Memory B cell (primary cell): ENCODE measurements around the gene C2orf92.

Experiments used
- ATAC-seq: fragments of 150-1000 bp; cut with Tn5 transposase; 2 replicates; pipeline ENCODE4 v1.10.0; 2021; ENCODE audit warnings: low read depth, mild to moderate bottlenecking, moderate library complexity
- DNase-seq, 2 donors: peaks; one replicate each; pipeline ENCODE4 v3.0.0; 2022; ENCODE audit warnings: low spot score in 2 of 2
- H3K27ac Mint-ChIP-seq: one replicate; pipeline ENCODE4 v1.8.0; 2022; ENCODE audit warnings: mild to moderate bottlenecking, moderate library complexity, mixed read lengths
- H3K27me3 Mint-ChIP-seq: one replicate; pipeline ENCODE4 v1.8.0; 2022; ENCODE audit warnings: mixed read lengths
- H3K36me3 Mint-ChIP-seq: one replicate; pipeline ENCODE4 v1.8.0; 2022; ENCODE audit warnings: mild to moderate bottlenecking, mixed read lengths
- H3K4me1 Mint-ChIP-seq: one replicate; pipeline ENCODE4 v1.8.0; 2022; ENCODE audit warnings: mixed read lengths
- H3K4me3 Mint-ChIP-seq: one replicate; pipeline ENCODE4 v1.8.0; 2022; ENCODE audit warnings: mild to moderate bottlenecking, moderate library complexity, mixed read lengths
- H3K9me3 Mint-ChIP-seq: one replicate; pipeline ENCODE4 v1.8.0; 2022; ENCODE audit warnings: mixed read lengths

C2orf92 gene

DNA sequence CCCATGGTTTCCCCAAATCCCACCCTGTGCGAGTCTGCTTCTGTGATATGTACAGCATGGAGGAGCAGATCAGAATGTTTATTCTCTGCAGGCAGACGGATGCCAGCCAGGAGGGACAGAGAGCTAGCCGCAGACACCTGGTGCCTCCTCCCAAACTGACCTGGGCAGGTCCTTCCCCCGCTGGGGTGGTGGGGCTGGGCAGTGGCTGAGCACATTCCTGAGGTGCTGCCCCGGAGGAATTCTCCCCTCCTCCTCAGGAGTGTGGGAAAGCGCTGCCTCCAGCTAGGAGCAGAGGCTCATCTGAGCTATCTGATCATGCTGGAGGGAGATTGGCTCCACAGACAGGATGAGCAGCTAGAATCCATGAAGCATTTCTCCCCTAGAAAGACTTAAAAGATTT, 21.7 kb downstream of the C2orf92 start:
- no peaks in the 10 kb centered on the region for H3K9me3 Mint-ChIP-seq
- H3K36me3 Mint-ChIP-seq: no peaks in the 10 kb centered on the region
- ATAC-seq: no peak
- no peak for DNase-seq
- H3K4me1 Mint-ChIP-seq: no peaks in the 10 kb centered on the region
- no peak overlapping the region for H3K27ac Mint-ChIP-seq
- H3K4me3 Mint-ChIP-seq: no peak overlapping the region
- H3K27me3 Mint-ChIP-seq: peaks cover 3% of the 10 kb centered on the region

DNA sequence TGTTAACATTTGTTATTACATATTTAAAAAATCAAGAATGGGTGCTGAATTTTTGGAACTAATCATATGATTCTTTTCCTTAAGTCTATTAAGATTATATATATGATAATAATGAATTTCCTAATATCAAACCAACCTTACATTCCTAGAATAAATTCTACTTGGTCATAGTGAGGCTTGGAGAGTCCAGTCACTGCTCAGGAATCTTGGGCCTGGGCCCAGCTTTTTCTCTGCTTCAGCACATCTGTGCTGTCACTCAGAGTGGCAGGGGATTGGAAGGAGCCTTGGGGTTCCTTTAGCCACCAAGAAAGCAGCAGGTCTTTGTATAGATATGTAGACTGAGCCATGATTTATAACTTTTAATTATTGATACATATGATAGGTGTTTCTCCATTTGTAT, 24.0 kb downstream of the C2orf92 start:
- DNase-seq: no peak
- no peaks in the 10 kb centered on the region for H3K36me3 Mint-ChIP-seq
- ATAC-seq: no peak
- H3K4me1 Mint-ChIP-seq: peaks cover 5% of the 10 kb centered on the region
- H3K27me3 Mint-ChIP-seq: peaks cover 3% of the 10 kb centered on the region
- no peak overlapping the region for H3K4me3 Mint-ChIP-seq
- no peak overlapping the region for H3K27ac Mint-ChIP-seq
- no peaks in the 10 kb centered on the region for H3K9me3 Mint-ChIP-seq

DNA sequence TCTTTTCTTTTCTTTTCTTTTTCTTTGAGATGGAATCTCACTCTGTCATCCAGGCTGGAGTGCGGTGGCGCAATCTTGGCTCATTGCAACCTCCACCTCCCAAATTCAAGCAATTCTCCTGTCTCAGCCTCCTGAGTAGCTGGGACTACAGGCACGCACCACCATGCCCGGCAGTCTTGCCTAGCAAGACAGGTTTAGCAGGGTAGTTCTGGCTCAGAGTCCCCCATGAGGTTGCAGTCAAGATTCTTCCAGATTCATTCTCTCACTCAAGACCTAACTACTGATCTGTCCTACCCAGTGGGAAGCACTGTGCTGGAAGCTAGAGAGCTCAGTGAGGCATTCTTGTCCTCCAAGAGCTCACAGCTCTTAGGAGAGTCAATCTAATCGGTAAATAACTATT, 26.2 kb downstream of the C2orf92 start:
- Mint-ChIP-seq H3K4me1 (peaks cover 7% of the 10 kb centered on the region), H3K36me3 (no peaks in the 10 kb centered on the region), H3K9me3 (no peaks in the 10 kb centered on the region), H3K27ac (no peak overlapping the region), H3K4me3 (no peak overlapping the region), H3K27me3 (no peaks in the 10 kb centered on the region)
- ATAC-seq (no peak), DNase-seq (no peak)

DNA sequence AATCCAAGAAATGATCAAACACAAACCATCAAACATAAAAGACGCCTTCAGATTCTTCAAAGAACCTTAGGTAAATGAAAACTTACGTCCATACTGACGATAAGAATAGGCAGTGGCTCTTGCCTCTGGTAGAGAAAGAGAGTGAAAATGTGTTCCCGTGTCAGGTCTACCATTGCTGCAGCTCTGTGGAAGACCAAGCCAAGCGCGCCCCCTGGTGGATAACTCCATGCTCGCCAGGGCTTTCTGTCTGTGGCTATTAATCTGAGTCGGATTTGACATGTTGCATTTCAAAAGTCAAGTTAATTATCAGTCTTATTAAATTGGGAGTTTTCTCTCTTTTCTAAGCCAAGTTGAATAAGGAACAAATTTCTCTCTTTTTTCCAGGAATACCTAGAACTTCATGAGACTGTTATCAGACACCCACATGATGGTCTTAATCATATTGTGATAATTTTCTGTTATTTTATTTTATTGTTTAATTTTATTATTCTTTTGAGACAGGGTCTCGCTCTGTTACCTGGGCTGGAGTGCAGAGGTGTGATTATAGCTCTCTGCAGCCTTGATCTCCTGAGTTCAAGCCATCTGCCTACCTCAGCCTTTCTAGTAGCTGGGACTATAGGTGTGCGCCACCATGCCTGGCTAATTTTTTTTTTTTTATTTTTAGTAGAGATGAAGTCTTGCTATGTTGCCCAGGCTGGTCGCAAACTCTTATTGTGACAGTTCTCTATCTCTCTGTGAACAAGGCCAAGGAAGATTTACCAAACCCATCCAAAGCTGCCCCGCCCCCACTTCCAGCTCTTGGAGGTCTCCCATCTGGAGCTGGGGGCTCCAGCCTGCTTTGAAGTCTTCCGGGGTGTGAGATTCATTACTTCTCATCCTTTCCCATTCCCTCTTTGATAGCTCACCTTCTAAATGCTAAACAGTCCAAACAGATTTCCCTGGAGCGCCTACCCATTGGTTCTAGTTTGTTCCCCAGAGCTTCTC, 28.0 kb downstream of the C2orf92 start:
- ATAC-seq (peak; percentile 93), DNase-seq (peak; percentile 89 to 91)
- H3K27me3 Mint-ChIP-seq: no peaks in the 10 kb centered on the region
- no peaks in the 10 kb centered on the region for H3K9me3 Mint-ChIP-seq
- H3K36me3 Mint-ChIP-seq: peaks cover 1% of the 10 kb centered on the region
- no peak overlapping the region for H3K27ac Mint-ChIP-seq
- peaks cover 7% of the 10 kb centered on the region for H3K4me1 Mint-ChIP-seq
- H3K4me3 Mint-ChIP-seq: no peak overlapping the region

DNA sequence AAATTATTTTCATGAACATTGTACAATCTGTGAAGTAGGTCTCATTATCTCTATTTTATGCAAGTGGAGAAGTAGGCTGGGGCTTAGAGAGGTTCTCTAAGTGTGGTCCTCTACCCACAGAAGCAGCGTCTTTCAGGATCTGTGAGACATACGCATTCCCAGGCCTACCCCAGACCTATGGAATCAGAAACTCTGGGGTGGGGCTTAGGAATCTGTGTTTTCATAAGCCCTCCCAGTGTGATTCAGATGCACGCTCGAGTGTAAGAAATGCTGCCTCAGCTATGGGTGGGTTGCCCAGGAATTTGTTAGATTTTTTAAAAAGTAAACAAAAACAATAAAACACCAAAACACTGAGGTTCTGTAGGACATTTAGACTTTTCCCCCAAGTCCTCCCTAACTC, 29.0 kb downstream of the C2orf92 start:
- H3K4me1 Mint-ChIP-seq: peaks cover 7% of the 10 kb centered on the region
- no peaks in the 10 kb centered on the region for H3K9me3 Mint-ChIP-seq
- H3K27me3 Mint-ChIP-seq: no peaks in the 10 kb centered on the region
- no peak overlapping the region for H3K4me3 Mint-ChIP-seq
- H3K27ac Mint-ChIP-seq: no peak overlapping the region
- no peak for DNase-seq
- no peak for ATAC-seq
- peaks cover 1% of the 10 kb centered on the region for H3K36me3 Mint-ChIP-seq

DNA sequence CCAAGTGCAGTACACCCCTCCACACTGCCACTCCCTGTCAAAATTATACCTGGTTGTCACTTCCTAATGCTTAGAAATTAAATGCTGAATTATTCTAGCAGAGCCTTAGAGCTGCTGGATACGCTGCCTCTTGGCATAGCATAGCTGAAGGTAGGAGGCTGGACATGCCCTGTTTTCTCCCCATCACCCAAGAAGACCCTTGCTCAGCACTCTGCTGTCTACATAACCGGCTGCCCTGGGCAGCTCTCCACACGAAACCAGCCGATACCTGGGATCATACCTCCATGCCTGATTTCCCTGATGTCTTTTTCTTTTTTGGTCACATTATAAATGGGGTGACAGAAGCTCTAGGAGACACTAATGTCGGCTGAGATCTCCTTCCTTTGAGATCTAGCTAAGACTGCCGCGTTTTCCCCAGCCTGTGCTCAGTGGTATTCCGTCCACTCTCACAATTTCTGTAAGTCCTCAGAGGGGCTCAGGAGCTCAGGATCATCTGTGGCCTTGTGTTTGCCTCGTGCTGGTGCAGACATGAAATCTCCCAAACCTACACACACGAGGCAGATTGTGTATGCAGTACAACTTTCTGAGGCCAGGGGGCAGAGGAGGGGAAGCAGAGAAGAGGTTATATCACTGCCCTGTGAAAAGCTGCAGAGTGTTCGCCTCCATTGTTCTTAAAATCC, 30.4 kb downstream of the C2orf92 start:
- Mint-ChIP-seq H3K36me3 (peaks cover 1% of the 10 kb centered on the region), H3K27ac (no peak overlapping the region), H3K4me1 (peaks cover 7% of the 10 kb centered on the region), H3K27me3 (no peaks in the 10 kb centered on the region), H3K9me3 (no peaks in the 10 kb centered on the region), H3K4me3 (no peak overlapping the region)
- DNase-seq (peak; percentile 47 to 55), ATAC-seq (peak; percentile 76)

DNA sequence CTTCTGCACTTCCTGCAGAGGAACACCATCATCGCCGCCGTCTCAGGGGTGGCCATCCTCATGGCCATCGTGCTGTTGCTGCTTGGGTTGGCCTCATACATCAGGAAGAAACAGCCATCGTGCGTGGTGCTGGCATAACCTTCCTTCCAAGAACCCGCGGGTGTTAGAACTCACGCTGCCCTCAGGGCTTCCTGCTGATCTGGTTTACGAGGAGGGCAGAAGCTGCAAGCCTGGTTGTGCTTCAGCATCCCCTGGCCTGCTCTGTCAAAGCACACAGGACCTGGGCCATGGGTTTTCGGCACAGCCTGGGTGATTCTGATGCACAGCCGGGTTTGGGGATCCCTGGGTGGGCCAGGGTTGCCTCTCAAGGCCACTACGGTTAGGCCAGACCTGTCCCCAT, 31.7 kb downstream of the C2orf92 start:
- H3K27me3 Mint-ChIP-seq: no peaks in the 10 kb centered on the region
- no peak for DNase-seq

DNA sequence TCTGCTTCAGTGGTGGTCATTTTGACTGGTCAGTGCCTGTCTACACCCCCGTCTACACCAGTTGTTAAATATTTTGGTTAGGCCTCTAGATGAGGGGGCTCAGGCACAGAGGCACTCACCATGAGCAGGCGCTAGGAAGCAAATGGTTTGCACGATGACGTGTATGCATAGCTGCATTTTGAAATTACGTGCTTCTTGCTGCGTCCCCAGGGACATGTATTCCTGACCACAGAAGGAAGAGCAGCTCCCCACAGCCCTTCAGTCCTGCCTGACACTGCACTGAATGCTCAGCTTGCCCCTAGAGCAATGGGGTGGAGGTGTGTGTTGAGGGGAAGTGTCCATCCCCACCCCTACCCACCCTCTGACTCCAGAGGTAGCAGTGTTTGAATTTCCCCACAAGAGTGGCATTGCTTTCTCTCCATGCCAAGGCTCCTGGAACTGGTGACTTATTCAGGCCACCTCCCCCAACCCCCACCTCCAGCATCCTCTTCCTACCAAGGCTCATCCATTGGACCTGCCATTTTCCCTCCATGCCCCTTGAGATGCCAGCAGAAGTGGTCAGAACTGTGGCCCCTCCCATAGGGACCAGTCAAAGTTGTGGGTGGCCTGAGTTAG, 32.4 kb downstream of the C2orf92 start:
- no peak overlapping the region for H3K27ac Mint-ChIP-seq
- DNase-seq (no peak), ATAC-seq (no peak)
- no peaks in the 10 kb centered on the region for H3K9me3 Mint-ChIP-seq
- H3K27me3 Mint-ChIP-seq: no peaks in the 10 kb centered on the region
- H3K4me1 Mint-ChIP-seq: peaks cover 5% of the 10 kb centered on the region
- H3K36me3 Mint-ChIP-seq: peaks cover 1% of the 10 kb centered on the region
- no peak overlapping the region for H3K4me3 Mint-ChIP-seq

More for the DNA sequence above, 31.7 kb downstream of the C2orf92 start:
- H3K4me1 Mint-ChIP-seq: peaks cover 7% of the 10 kb centered on the region
- no peaks in the 10 kb centered on the region for H3K9me3 Mint-ChIP-seq
- no peak overlapping the region for H3K4me3 Mint-ChIP-seq
- peaks cover 1% of the 10 kb centered on the region for H3K36me3 Mint-ChIP-seq
- ATAC-seq: no peak
- no peak overlapping the region for H3K27ac Mint-ChIP-seq

DNA sequence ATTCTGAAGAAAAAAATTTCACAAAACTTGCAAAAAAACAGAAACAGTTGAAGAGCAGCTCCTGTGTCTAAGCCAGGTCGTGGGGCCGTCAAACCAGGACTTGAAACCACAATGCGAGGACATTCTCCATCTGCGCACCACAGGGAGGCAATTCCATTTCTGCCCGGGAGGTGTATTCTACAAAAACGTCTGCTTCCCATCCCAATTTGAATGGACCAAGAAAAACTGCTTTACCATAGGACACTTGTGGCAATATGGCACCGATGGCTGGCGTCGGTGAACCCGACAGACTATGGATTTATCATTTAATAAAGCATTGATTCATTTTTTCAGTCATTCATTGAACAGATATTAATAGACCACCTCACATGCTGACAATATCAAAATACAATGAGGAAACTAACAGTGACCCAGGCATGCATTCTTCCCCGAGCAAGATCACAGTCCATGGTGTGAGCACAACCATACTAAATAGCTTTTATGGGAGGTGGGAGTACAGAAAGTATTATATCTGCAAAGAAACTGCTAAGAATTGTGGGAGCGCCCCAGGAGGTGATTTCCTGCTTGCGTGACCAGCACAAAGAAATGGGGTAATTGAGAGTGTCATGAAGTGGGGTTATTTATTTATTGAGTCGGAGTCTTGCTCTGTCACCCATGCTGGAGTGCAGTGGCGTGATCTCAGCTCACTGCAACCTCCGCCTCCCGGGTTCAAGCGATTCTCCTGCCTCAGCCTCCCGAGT, 33.4 kb downstream of the C2orf92 start:
- H3K4me3 Mint-ChIP-seq: no peak overlapping the region
- no peaks in the 10 kb centered on the region for H3K9me3 Mint-ChIP-seq
- H3K36me3 Mint-ChIP-seq: peaks cover 1% of the 10 kb centered on the region

DNA sequence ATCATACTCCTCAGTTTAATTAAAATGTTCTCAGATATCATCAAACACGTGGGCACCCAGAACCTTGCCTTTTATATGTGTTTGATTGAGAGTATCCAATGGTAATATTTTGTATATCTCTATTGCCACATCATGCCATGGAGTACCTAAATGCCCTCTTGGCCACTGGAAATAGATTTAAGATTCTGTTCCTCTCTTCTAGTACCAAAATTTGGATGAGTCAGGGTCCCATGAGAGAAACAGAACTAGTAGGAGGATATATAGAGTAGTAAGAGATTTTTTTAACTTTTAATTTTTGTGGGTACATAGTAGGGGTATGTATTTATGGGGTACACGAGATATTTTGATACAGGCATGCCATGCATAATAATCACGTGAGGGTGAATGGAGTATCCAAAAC, 34.2 kb downstream of the C2orf92 start:
- ATAC-seq (no peak), DNase-seq (no peak)
- Mint-ChIP-seq H3K27ac (no peak overlapping the region), H3K4me1 (peaks cover 2% of the 10 kb centered on the region), H3K27me3 (peaks cover 4% of the 10 kb centered on the region), H3K9me3 (no peaks in the 10 kb centered on the region), H3K36me3 (peaks cover 1% of the 10 kb centered on the region), H3K4me3 (no peak overlapping the region)

More for the DNA sequence above, 33.4 kb downstream of the C2orf92 start:
- Mint-ChIP-seq H3K4me1 (peaks cover 2% of the 10 kb centered on the region), H3K27me3 (no peaks in the 10 kb centered on the region), H3K27ac (no peak overlapping the region)
- DNase-seq (no peak), ATAC-seq (no peak)

DNA sequence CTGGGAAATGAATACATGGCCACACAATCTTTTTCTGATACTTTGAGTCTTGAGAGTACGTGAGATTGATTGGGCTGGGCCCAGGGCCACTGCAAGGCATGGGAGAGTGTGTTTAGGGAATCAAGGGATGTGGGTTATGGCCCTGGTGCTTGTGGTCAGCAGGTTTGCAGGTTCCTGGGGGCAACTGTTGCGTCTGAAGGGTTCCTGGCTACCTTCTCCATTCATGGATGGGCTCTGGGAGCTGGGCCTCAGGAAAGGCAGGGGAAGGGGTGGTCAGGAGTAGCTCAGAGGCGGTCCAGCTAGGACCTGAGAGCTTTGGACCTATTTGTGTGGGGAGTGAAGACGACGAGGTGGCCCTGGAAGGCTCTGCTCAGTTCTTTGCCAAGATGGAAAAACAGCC, 35.5 kb downstream of the C2orf92 start:
- Mint-ChIP-seq H3K4me3 (no peak overlapping the region), H3K27ac (no peak overlapping the region), H3K4me1 (peaks cover 5% of the 10 kb centered on the region), H3K36me3 (peaks cover 1% of the 10 kb centered on the region), H3K27me3 (peaks cover 8% of the 10 kb centered on the region), H3K9me3 (no peaks in the 10 kb centered on the region)
- DNase-seq (no peak), ATAC-seq (no peak)

DNA sequence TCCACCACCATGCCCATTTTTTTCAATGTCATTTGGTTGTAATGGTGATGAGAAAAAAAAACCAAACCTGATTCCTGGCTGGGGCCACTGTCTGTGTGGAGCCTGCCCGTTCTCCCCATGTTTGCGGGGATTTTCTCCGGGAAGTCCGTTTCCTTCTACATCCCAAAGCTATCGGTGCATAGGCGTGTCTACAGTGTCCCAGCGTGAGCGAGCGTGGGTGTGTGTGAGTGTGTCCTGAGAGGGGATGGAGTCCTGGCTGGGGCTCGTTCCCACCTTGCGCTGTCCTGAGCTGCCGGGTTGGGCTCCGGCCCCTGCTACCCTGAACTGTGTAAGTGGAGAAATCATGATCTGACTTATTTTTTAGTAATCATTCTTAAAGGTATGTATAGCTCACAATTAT, 36.6 kb downstream of the C2orf92 start:
- H3K27me3 Mint-ChIP-seq: peaks cover 9% of the 10 kb centered on the region
- H3K9me3 Mint-ChIP-seq: no peaks in the 10 kb centered on the region
- ATAC-seq (no peak), DNase-seq (no peak)
- peaks cover 4% of the 10 kb centered on the region for H3K4me1 Mint-ChIP-seq
- H3K36me3 Mint-ChIP-seq: peaks cover 1% of the 10 kb centered on the region
- no peak overlapping the region for H3K27ac Mint-ChIP-seq
- no peak overlapping the region for H3K4me3 Mint-ChIP-seq

DNA sequence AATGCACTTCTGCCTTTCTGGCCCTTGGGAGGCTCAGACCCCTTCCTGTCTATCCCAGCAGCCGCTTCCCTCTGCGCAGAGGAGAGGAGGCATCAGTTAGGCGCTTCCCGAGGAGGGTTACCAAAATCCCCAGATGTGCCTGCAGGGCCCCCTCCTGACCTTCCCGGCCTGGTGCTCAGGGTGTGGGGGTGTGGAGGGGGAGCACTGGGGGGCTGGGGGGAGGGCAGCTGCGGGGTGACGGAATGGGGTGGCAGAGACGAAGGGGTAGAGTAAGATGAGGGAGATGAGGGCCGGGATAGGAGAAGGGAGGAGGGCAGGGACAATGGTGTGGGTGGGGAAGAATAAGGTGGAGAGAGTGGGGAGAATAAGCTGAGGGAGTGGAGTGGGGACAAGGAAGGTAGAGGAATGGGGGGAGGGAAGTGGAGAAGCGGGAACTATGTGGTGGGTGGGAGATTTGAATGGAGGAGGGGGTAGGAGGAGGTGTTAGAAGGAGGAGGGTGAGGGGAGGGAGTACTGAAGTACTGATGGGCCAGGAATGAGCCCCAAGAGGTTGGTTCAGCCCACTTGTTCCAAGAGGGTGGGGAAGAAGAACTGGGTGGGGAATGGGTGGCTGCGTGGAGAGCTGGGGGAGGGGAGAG, 37.3 kb downstream of the C2orf92 start:
- H3K27me3 Mint-ChIP-seq: peaks cover 9% of the 10 kb centered on the region
- H3K36me3 Mint-ChIP-seq: no peaks in the 10 kb centered on the region
- no peak overlapping the region for H3K4me3 Mint-ChIP-seq
- no peak overlapping the region for H3K27ac Mint-ChIP-seq
- no peak for DNase-seq
- H3K4me1 Mint-ChIP-seq: peaks cover 4% of the 10 kb centered on the region
- ATAC-seq: no peak
- no peaks in the 10 kb centered on the region for H3K9me3 Mint-ChIP-seq
